Measurements from ENCODE around the gene COX4I1.

COX4I1 gene

GRCh38 chr16:85826686-85827247 lies 27.3 kb downstream of the COX4I1 start:
- peaks cover 3% of the 10 kb centered on the region for H3K9me3 Mint-ChIP-seq
- no peaks in the 10 kb centered on the region for H3K36me3 Mint-ChIP-seq (ENCODE audit: low read depth)
- peaks cover 30% of the 10 kb centered on the region for H3K27me3 Mint-ChIP-seq (ENCODE audit: low read depth, poor library complexity)
- H3K4me1 Mint-ChIP-seq, result peaks cover 4% of the 10 kb centered on the region
- DNase-seq, result no peak
- TF ChIP-seq CTCF (IDR thresholded peaks at IDR 0.05), result no peak
- no peak overlapping the region for H3K27ac Mint-ChIP-seq
- H3K4me3 Mint-ChIP-seq, result no peak overlapping the region

GRCh38 chr16:85828166-85828565 lies 28.7 kb downstream of the COX4I1 start:
- DNase-seq, result no peak
- H3K27me3 Mint-ChIP-seq (ENCODE audit: low read depth, poor library complexity), result peaks cover 36% of the 10 kb centered on the region
- H3K27ac Mint-ChIP-seq, result no peak overlapping the region
- no peak for TF ChIP-seq CTCF (IDR thresholded peaks at IDR 0.05)
- no peak overlapping the region for H3K4me3 Mint-ChIP-seq
- peaks cover 4% of the 10 kb centered on the region for H3K36me3 Mint-ChIP-seq (ENCODE audit: low read depth)
- no peaks in the 10 kb centered on the region for H3K4me1 Mint-ChIP-seq
- peaks cover 13% of the 10 kb centered on the region for H3K9me3 Mint-ChIP-seq

GRCh38 chr16:85829171-85829719 lies 29.8 kb downstream of the COX4I1 start:
- DNase-seq, result no peak
- TF ChIP-seq CTCF (IDR thresholded peaks at IDR 0.05), result no peak
- Mint-ChIP-seq H3K4me3 (no peak overlapping the region), H3K4me1 (no peaks in the 10 kb centered on the region), H3K9me3 (peaks cover 19% of the 10 kb centered on the region), H3K27ac (no peak overlapping the region), H3K36me3 (ENCODE audit: low read depth) (peaks cover 5% of the 10 kb centered on the region), H3K27me3 (ENCODE audit: low read depth, poor library complexity) (peaks cover 38% of the 10 kb centered on the region)

GRCh38 chr16:85829751-85830445 lies 30.4 kb downstream of the COX4I1 start:
- no peak for DNase-seq
- peaks cover 19% of the 10 kb centered on the region for H3K9me3 Mint-ChIP-seq
- H3K27ac Mint-ChIP-seq, result no peak overlapping the region
- H3K36me3 Mint-ChIP-seq (ENCODE audit: low read depth), result peaks cover 5% of the 10 kb centered on the region
- TF ChIP-seq CTCF (IDR thresholded peaks at IDR 0.05), result no peak
- no peak overlapping the region for H3K4me3 Mint-ChIP-seq
- no peaks in the 10 kb centered on the region for H3K4me1 Mint-ChIP-seq
- H3K27me3 Mint-ChIP-seq (ENCODE audit: low read depth, poor library complexity), result peaks cover 44% of the 10 kb centered on the region

- H3K4me1 Mint-ChIP-seq, result no peaks in the 10 kb centered on the region
- H3K9me3 Mint-ChIP-seq, result peaks cover 19% of the 10 kb centered on the region
- no peak for DNase-seq
- H3K27ac Mint-ChIP-seq, result no peak overlapping the region
- no peak for TF ChIP-seq CTCF (IDR thresholded peaks at IDR 0.05)
- H3K36me3 Mint-ChIP-seq (ENCODE audit: low read depth), result peaks cover 5% of the 10 kb centered on the region
- peaks cover 52% of the 10 kb centered on the region for H3K27me3 Mint-ChIP-seq (ENCODE audit: low read depth, poor library complexity)
- no peak overlapping the region for H3K4me3 Mint-ChIP-seq
These were observed 31.3 kb downstream of the COX4I1 start for GRCh38 chr16:85830821-85831220.

Measured in nephron progenitor cell (in vitro differentiated cells).